LNCAP (cell line): ENCODE data around the gene ATF7IP2.

ENCODE experiments used
- CTCF ChIP-seq: fragments of 450-650 bp; IDR thresholded peaks from 2 replicates; pipeline ENCODE4 v1.5.1; 2017; ENCODE audit warnings: mild to moderate bottlenecking

Gene ATF7IP2

GRCh38 chr16:10421596-10421995 is 35.7 kb downstream of the ATF7IP2 start:
- TF ChIP-seq CTCF = no peak

GRCh38 chr16:10428433-10429168 is 42.7 kb downstream of the ATF7IP2 start:
- no peak for TF ChIP-seq CTCF

GRCh38 chr16:10441726-10442125 is 55.9 kb downstream of the ATF7IP2 start:
- TF ChIP-seq CTCF = no peak

- no peak for TF ChIP-seq CTCF
These were observed 61.4 kb downstream of the ATF7IP2 start for GRCh38 chr16:10447289-10447688.

- no peak for TF ChIP-seq CTCF
These were observed 67.3 kb downstream of the ATF7IP2 start for GRCh38 chr16:10453159-10453510.

GRCh38 chr16:10465821-10466220 is 80.0 kb downstream of the ATF7IP2 start:
- TF ChIP-seq CTCF = no peak

GRCh38 chr16:10466313-10466712 is 80.5 kb downstream of the ATF7IP2 start:
- TF ChIP-seq CTCF = no peak

- no peak for TF ChIP-seq CTCF
These were observed 81.0 kb downstream of the ATF7IP2 start for GRCh38 chr16:10466861-10467260.
